PC-3 (cell line): Measurements from ENCODE around the gene SLC1A3.

Experiments
- CTCF ChIP-seq: fragments of 300-600 bp; sonication (generic); conservative IDR thresholded peaks from 2 replicates; pipeline ENCODE4 v1.5.1; 2017; ENCODE audit warnings: antibody characterized with exemption, low read depth, mild to moderate bottlenecking, low read length
- EZH2 ChIP-seq: fragments of 300-600 bp; sonication (generic); IDR thresholded peaks from one replicate; pipeline ENCODE4 v1.6.1; 2017; ENCODE audit warnings: antibody characterized with exemption, mild to moderate bottlenecking, low read length; ENCODE audit not compliant: unreplicated experiment

GRCh38 chr5:36713541-36713940, 107.1 kb downstream of the SLC1A3 start:
- TF ChIP-seq CTCF, result no peak
- no peak for TF ChIP-seq EZH2
